GM12865 (cell line): ENCODE measurements around the gene GSTO1.

Experiments used
- DNase-seq: peaks from one replicate; pipeline ENCODE4 v3.0.0; 2010; ENCODE audit warnings: low read depth
- H3K4me3 ChIP-seq: 2 replicates; pipeline ENCODE4 v1.5.1; 2011; ENCODE audit warnings: mild to moderate bottlenecking, low read depth, low read length, control low read depth
- CTCF ChIP-seq: IDR thresholded peaks from 2 replicates; pipeline ENCODE4 v1.5.1; 2011; ENCODE audit warnings: low read length, control low read depth, low read depth, inconsistent platforms; ENCODE audit not compliant: insufficient read depth; ENCODE audit errors: missing control alignments

The GSTO1 gene

DNA sequence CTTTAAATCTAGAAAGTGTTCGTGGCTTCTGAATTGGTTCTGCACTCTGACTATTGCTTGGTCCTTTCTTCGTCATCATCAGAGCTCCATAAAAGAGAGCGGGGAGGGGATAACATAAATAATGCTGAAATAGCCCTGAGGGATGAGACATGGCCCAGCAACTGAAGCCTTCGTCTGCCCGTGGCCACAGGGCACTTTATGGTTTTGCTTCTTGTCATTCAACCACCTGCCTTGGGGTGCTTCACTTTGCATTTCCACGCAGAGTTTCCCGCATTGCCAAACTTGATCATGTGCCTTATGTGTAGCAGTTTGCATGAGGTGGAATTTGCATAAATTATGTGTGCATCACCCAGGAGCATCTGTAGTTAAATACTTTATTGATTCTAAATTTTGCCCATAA, 30.2 kb downstream of the GSTO1 start:
- no peak for DNase-seq
- no peak overlapping the region for H3K4me3 ChIP-seq
- TF ChIP-seq CTCF = no peak

GRCh38 chr10:104286939-104287338, 32.2 kb downstream of the GSTO1 start:
- no peak overlapping the region for H3K4me3 ChIP-seq
- no peak for DNase-seq
- no peak for TF ChIP-seq CTCF

DNA sequence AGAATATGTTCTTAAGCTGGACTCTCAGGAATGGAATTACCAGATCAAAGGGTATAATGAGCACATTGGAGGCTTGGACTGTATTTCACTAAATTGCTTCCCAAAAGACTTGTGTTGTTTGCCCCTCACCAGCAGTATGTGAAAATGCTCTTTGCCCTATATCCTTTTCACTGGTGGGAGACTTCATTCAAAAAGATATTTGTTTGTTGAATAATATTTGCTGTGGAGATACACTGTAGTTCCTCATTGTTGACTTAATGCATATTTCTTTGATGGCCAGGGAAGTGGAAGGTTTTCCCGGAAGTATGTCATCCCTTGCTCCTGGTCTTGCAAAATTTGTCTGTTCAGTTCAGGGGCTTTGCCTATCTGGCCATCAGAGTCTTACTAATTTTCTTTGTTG, 33.7 kb downstream of the GSTO1 start:
- no peak overlapping the region for H3K4me3 ChIP-seq
- no peak for TF ChIP-seq CTCF
- no peak for DNase-seq

GRCh38 chr10:104291439-104291951, 36.8 kb downstream of the GSTO1 start:
- TF ChIP-seq CTCF = peak; percentile 100
- H3K4me3 ChIP-seq = no peak overlapping the region
- peak; percentile 90 for DNase-seq

GRCh38 chr10:104293011-104293410, 38.3 kb downstream of the GSTO1 start:
- no peak for DNase-seq
- no peak for TF ChIP-seq CTCF
- no peak overlapping the region for H3K4me3 ChIP-seq

DNA sequence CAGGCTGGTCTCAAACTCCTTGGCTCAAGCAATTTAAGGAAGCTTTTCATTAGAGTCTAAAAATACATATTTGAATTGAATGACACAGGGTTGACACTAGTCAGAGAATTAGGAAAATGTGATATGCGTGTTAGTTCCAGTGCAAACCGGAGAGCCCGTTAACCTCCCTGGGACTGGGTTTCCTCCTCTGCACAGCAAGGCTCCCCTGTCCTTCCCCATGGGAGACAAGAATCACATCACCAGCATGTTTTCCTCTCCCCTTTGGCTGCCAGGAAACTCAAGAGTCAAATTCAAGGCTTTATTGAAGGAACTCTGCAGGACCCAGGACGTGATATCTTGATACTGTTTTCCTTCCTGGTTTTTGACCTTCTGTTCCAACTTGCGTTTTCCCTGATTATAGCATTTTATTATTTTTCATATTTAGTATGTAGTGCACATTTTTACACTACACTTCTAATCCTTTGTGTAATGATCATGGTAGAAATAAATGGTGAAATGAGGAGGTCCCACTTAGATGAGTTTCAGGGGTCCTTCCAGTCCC, 39.2 kb downstream of the GSTO1 start:
- no peak for TF ChIP-seq CTCF
- no peak for DNase-seq
- no peak overlapping the region for H3K4me3 ChIP-seq

GRCh38 chr10:104296687-104297436, 42.2 kb downstream of the GSTO1 start:
- H3K4me3 ChIP-seq = no peak overlapping the region
- TF ChIP-seq CTCF = no peak
- no peak for DNase-seq
